HFF-Myc (cell line): ENCODE results near the gene PRDM16.

ENCODE experiments used
- DNase-seq: peaks from one replicate; pipeline ENCODE4 v3.0.0-alpha.2; 2011; ENCODE audit warnings: low read depth; ENCODE audit errors: extremely low read depth
- H3K4me3 ChIP-seq: replicated peaks from 2 replicates; pipeline ENCODE4 v1.5.1; 2011; ENCODE audit warnings: low read depth, mild to moderate bottlenecking, control low read depth, low read length
- TF ChIP-seq, protein P1 (sequence below): IDR thresholded peaks from 2 replicates; pipeline ENCODE4 v1.5.1; 2012; ENCODE audit warnings: mild to moderate bottlenecking, low read depth, low read length, control low read depth; ENCODE audit errors: missing control alignments

The PRDM16 gene

DNA sequence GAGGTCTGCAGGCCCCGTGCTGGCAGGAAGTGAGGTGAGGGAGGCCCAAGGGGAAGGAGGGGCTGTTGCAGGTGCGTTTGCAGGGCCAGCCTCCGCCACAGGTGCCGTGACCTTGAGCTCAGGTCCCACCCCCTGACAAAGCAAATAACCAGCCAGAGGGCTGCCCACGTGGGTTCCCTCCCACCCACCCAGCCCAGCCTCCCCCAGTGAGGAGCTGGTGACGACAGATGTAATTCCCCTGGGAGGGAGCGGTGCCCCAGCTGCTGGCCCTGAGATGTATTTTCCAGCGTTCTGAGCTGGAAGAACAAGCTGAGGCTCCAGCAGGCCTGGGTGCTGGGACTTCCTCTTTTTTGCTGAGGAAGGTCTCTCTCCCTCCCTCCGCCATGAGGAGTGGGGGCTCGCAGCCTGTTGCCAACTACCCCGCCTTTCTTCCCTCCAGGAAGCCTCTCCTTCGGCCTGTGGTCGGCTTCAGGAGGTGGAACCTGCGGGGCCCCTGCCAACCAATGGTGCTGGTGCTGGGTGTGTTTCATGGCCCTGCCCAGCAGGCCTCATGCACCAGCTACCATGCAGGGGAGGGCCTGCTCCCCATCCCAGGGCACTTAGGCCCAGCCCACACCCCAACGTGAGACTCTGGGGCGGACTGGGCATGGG is 153.2 kb downstream of the PRDM16 start:
- no peak for DNase-seq
- TF ChIP-seq, protein P1, sequence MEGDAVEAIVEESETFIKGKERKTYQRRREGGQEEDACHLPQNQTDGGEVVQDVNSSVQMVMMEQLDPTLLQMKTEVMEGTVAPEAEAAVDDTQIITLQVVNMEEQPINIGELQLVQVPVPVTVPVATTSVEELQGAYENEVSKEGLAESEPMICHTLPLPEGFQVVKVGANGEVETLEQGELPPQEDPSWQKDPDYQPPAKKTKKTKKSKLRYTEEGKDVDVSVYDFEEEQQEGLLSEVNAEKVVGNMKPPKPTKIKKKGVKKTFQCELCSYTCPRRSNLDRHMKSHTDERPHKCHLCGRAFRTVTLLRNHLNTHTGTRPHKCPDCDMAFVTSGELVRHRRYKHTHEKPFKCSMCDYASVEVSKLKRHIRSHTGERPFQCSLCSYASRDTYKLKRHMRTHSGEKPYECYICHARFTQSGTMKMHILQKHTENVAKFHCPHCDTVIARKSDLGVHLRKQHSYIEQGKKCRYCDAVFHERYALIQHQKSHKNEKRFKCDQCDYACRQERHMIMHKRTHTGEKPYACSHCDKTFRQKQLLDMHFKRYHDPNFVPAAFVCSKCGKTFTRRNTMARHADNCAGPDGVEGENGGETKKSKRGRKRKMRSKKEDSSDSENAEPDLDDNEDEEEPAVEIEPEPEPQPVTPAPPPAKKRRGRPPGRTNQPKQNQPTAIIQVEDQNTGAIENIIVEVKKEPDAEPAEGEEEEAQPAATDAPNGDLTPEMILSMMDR, result no peak
- H3K4me3 ChIP-seq, result no peak overlapping the region

DNA sequence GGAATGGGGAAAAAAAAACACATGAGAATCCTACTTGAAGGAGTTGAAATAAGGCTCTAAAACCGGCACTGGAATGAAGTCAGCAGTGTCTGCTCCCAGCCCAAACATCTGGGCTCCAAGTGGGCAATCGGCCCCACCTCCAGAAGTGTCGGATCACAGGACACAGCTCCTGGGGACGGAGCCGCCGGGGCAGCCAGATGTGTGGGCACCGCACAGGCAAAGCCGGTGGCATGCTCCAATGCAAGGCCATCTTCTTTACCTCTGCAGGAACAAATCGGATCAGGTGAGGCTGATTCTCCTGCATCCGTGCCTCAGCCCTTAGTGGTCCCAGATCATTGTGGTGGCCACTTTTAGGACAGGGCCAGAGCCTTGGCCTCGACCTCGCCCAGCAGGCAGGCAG is 156.7 kb downstream of the PRDM16 start:
- DNase-seq, result no peak
- H3K4me3 ChIP-seq, result no peak overlapping the region
- TF ChIP-seq, protein P1, result no peak

DNA sequence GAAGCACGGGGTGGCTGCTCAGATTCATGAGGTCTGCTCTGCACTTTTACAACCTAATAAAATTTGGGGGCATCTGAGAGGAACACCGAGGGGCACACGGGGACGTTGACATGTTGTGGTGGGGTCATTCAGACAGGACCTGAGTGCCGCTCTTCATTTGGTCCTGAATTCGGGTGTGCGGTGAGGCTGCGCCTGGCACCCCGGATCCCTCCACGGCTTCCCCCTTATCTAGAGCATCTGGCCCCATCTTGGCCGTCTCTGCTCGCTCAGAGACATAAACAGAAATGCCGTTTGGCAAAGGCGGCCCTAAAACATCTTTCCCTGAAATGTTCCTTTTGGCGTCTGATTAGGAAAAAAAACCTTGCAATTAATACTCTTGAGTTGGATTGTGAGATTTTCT is 157.2 kb downstream of the PRDM16 start:
- H3K4me3 ChIP-seq, result no peak overlapping the region
- TF ChIP-seq, protein P1, result no peak
- no peak for DNase-seq

DNA sequence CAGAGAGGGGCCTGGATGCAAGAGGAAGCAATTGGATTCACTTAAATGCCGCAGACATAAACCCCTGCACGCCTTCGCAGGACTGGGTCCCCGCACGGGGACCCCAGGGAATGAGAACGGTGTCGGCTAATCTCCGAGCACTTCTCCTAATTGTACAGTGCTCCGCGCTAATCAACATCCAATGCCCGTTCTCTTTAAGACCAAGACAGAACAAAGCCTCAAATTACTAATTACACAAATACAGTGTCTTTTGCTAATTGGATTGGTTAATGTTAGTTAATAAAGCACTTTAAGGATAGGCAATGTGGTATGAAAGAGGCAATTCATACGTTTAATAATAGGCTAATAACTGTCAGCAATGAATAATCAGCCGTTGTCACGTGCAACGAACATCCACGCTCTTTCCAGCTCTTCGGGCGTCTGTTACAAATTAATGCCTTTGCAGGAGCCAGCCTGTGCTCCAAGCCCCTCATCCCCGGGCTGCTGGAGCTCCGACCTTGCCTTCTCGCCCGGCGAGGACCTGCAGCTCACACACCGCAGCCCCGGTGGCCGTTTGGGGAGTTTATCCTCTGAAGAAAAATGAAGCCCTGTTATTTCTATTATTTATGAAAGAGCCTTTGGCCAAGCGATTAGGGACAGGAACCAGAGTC is 157.8 kb downstream of the PRDM16 start:
- TF ChIP-seq, protein P1, result no peak
- no peak overlapping the region for H3K4me3 ChIP-seq

DNA sequence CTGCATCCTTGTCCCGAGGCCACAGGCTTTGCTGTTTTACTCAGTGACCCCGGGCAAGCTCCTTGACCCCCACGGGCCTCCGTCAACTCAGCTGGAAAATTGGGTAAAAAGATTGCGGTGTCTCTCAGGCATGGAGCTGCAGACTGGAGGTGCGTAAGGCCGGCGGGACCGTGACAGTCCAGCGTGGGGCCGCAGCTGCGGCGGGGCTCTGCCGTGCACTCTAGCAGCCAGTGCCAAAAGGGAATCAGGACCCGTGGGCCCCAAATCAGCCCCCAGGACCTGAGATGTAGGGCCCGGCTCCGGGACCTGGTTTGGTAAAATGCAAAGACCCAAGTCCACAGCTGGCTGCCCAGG is 158.3 kb downstream of the PRDM16 start:
- TF ChIP-seq, protein P1, result no peak

More for the DNA sequence above, 157.8 kb downstream of the PRDM16 start:
- DNase-seq, result no peak

DNA sequence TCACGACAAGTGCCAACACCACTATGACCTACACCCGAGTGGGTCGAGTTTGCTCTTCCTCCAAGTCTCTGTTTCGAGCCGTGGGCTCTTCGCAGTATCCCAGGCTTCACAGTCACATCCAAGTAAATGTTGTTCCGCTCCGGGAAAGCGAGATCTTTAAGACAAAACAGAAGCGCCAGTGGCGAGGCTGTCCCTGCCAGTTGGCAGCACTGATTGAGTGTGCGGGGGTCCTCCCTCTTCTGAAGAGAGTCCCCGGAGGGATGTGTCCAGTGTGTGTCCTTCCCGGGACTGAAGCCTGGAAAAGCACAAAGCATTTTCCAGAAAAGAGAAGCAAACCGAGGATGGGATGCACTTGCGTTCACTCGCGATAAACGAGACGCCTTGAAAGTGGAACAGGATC is 158.9 kb downstream of the PRDM16 start:
- DNase-seq, result no peak
- no peak overlapping the region for H3K4me3 ChIP-seq
- TF ChIP-seq, protein P1, result no peak

More for the DNA sequence above, 158.3 kb downstream of the PRDM16 start:
- H3K4me3 ChIP-seq, result no peak overlapping the region
- DNase-seq, result no peak
